Endodermal cell (in vitro differentiated cells): Measurements from ENCODE around the gene EXOC7. TPM values are rescaled to one million over a fixed set of nuclear protein-coding genes. Genes with fewer than 3 reads are reported as not detected.

Experiments
- DNase-seq: peaks from one replicate; pipeline ENCODE4 v3.0.0-alpha.2; 2017
- H3K27ac ChIP-seq: 2 replicates; pipeline ENCODE4 v1.5.1; 2013; ENCODE audit warnings: mild to moderate bottlenecking, low read depth, low read length, moderate library complexity
- H3K27me3 ChIP-seq: 2 replicates; pipeline ENCODE4 v1.6.1; 2013; ENCODE audit warnings: mild to moderate bottlenecking, low read length, moderate library complexity; ENCODE audit not compliant: insufficient read depth, control insufficient read depth, poor library complexity, severe bottlenecking
- H3K36me3 ChIP-seq: 2 replicates; pipeline ENCODE4 v1.7.0; 2013; ENCODE audit warnings: mild to moderate bottlenecking, low read length, moderate library complexity; ENCODE audit not compliant: control insufficient read depth, insufficient read depth
- H3K4me1 ChIP-seq: one replicate; pipeline ENCODE4 v1.7.0; 2013; ENCODE audit warnings: low read length; ENCODE audit not compliant: control insufficient read depth, insufficient read depth
- H3K4me3 ChIP-seq: 2 replicates; pipeline ENCODE4 v1.5.1; 2013; ENCODE audit warnings: mild to moderate bottlenecking, low read length, moderate library complexity
- H3K9ac ChIP-seq: 2 replicates; pipeline ENCODE4 v1.6.1; 2013; ENCODE audit warnings: mild to moderate bottlenecking, low read length, moderate library complexity; ENCODE audit not compliant: poor library complexity, severe bottlenecking; ENCODE audit errors: extremely low read depth
- H3K9me3 ChIP-seq: 2 replicates; pipeline ENCODE4 v1.6.1; 2013; ENCODE audit warnings: mild to moderate bottlenecking, low read length, moderate library complexity; ENCODE audit not compliant: control insufficient read depth
- H3K27ac Mint-ChIP-seq: 2 replicates; pipeline ENCODE4 v1.8.0; 2020; ENCODE audit warnings: mixed read lengths
- H3K27me3 Mint-ChIP-seq: 2 replicates; pipeline ENCODE4 v1.8.0; 2021; ENCODE audit warnings: mild to moderate bottlenecking, mixed read lengths; ENCODE audit not compliant: insufficient read depth
- H3K36me3 Mint-ChIP-seq: 2 replicates; pipeline ENCODE4 v1.8.0; 2020; ENCODE audit warnings: low read depth, mixed read lengths
- H3K4me1 Mint-ChIP-seq: 2 replicates; pipeline ENCODE4 v1.8.0; 2020; ENCODE audit warnings: mixed read lengths
- H3K4me3 Mint-ChIP-seq: 2 replicates; pipeline ENCODE4 v1.8.0; 2020; ENCODE audit warnings: mild to moderate bottlenecking, moderate library complexity, mixed read lengths
- H3K9me3 Mint-ChIP-seq: 2 replicates; pipeline ENCODE4 v1.8.0; 2020; ENCODE audit warnings: mild to moderate bottlenecking, mixed read lengths
- WGBS, 2 experiments: methylation state at CpG; one replicate each; pipeline versions ENCODE4 v1.1.5 to v1.1.7; 2013; ENCODE audit warnings: missing lambda C conversion rate in 2 of 2, mixed read lengths in 1 of 2; ENCODE audit not compliant: insufficient coverage in 1 of 2, insufficient read length in 1 of 2; 5-methylcytosine and 5-hydroxymethylcytosine counted together
- total RNA-seq, 2 donors: library from RNA; stranded (reverse); fragmentation: NEBNext Ultra II Directional in 1 of 2; extraction: Animal tissue kit (Norgen Biotek cat#: 25700) in 1 of 2; gene quantifications; 2 replicates in 1 of 2; 3 replicates in 1 of 2; pipeline ENCODE4 v1.2.1, GENCODE V29; 2021
- TF ChIP-seq, protein P1 (sequence below): fragments of 200-600 bp; sonication (generic); conservative IDR thresholded peaks from 2 replicates; pipeline ENCODE4 v1.5.0; 2021; ENCODE audit warnings: antibody characterized with exemption, mild to moderate bottlenecking

Gene EXOC7
- total RNA-seq, 2 donors from 2014 or later = 159 to 187 TPM

DNA sequence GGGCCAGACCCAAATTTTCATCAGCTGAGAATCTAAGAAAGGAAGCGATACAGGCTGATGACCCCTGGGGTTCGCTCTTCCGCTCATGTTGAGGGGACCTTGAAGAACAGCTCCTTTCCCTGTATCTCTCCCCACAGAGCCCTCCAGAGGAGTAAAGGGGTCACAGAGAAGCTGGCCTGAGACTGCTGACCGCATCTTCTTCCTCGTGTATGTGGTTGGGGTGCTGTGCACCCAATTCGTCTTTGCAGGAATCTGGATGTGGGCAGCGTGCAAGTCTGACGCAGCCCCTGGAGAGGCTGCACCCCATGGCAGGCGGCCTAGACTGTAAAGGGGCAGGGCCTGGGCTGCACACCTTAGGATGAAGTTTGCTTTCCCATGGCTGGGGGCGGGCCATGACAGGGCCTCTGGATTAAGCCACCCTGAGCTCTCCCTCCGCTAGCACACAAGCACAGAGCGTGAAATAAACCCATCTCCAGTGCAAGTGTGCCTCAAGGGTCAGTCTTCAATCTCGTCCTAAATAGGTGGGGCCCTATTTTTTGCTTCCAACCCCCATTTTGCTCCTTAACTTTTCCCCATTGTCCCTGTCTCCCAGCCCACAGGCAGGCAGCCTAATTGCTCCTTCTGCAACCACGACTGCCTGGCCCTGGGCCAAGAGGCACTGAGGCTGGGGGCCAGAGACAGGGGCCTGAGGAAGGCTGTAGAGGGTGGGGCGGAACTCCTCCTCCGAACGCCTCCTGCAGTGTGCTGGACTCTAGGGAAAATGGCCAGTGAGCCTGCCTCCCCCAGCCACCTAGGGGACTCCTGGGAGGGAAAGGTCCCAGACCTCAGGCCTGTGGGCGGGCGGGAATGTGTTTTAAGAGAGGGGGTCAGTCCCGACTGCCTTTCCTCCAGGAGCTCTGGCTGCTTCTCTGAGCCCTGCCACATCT, 21.0 kb downstream of the EXOC7 start:
- TF ChIP-seq, protein P1, sequence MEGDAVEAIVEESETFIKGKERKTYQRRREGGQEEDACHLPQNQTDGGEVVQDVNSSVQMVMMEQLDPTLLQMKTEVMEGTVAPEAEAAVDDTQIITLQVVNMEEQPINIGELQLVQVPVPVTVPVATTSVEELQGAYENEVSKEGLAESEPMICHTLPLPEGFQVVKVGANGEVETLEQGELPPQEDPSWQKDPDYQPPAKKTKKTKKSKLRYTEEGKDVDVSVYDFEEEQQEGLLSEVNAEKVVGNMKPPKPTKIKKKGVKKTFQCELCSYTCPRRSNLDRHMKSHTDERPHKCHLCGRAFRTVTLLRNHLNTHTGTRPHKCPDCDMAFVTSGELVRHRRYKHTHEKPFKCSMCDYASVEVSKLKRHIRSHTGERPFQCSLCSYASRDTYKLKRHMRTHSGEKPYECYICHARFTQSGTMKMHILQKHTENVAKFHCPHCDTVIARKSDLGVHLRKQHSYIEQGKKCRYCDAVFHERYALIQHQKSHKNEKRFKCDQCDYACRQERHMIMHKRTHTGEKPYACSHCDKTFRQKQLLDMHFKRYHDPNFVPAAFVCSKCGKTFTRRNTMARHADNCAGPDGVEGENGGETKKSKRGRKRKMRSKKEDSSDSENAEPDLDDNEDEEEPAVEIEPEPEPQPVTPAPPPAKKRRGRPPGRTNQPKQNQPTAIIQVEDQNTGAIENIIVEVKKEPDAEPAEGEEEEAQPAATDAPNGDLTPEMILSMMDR = no peak
- Mint-ChIP-seq H3K9me3 (no peaks in the 10 kb centered on the region), H3K27me3 (peaks cover 23% of the 10 kb centered on the region), H3K36me3 (peaks cover 36% of the 10 kb centered on the region), H3K27ac (no peak overlapping the region), H3K4me3 (no peak overlapping the region), H3K4me1 (peaks cover 13% of the 10 kb centered on the region)
- 90 to 96% methylated on average over 11 to 20 of the region's 20 CpGs for WGBS, 2 experiments
- Histone ChIP-seq H3K36me3 (peaks cover 51% of the 10 kb centered on the region), H3K4me1 (peaks cover 15% of the 10 kb centered on the region), H3K27me3 (peaks cover 24% of the 10 kb centered on the region), H3K9me3 (no peaks in the 10 kb centered on the region), H3K27ac (no peak overlapping the region), H3K9ac (no peak overlapping the region), H3K4me3 (no peak overlapping the region)
- DNase-seq = no peak

DNA sequence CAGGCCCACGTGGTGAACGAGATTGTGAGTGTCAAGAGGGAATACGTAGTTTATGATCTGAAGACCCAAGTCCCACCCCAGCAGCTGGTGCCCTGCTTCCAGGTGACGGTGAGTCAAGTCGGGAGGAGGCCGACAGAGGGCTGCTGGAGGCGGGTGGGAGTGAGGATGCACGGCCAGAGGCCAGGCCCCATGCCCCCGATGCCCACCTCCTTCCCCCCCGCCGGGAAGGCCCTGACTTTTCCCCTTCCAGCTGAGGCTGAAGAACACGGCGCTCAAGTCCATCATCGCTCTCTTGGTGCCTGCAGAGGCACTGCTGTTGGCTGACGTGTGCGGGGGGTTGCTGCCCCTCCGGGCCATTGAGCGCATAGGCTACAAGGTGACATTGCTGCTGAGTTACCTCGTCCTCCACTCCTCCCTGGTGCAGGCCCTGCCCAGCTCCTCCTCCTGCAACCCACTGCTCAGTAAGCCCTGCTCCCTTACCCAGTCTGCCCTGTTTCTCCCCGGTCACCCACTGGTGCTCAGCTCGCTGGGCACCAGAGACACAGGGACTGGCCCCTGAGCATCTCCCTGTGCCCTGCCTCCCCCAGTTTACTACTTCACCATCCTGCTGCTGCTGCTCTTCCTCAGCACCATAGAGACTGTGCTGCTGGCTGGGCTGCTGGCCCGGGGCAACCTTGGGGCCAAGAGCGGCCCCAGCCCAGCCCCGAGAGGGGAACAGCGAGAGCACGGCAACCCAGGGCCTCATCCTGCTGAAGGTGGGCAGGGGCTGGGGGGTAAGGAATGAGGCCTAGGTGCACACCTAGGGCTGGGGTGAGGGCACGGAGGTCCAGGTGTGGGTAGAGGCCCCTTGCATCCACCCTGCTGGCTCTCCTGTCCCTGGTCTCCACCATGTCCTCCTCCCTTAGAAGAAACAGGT, 22.0 kb downstream of the EXOC7 start:
- DNase-seq = no peak
- peaks cover 34% of the 10 kb centered on the region for H3K27me3 ChIP-seq

DNA sequence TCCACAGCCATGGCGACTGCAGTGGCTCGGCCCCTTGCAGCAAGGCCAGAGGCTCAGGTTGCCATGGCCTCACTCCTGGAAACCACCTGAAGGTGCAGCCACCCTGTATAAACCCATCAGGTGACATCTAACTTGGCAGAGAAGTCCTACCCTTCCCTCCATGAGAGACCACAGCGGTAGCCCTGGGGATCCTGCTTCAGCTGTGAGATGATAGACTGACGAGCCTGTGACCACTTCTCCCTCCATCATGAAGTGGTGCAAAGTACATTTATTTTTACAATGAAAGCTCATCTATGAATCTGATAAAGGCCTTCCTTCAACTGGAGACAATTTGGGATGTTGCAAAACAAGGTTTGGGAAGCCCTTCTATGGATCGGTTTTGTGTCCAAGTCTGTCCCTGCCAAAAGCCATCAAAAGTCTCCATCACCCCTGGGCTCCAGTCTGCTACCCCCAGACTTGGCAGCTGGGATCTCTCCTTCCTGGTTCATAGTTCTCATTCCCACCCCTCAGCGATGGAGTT, 22.8 kb downstream of the EXOC7 start:
- no peak overlapping the region for H3K9ac ChIP-seq
- H3K36me3 Mint-ChIP-seq = peaks cover 23% of the 10 kb centered on the region
- no peak overlapping the region for H3K4me3 ChIP-seq
- no peak overlapping the region for H3K27ac ChIP-seq
- TF ChIP-seq, protein P1 = no peak
- WGBS, 2 experiments = 67 to 70% methylated on average over 2 to 6 of the region's 6 CpGs
- peaks cover 15% of the 10 kb centered on the region for H3K4me1 ChIP-seq
- no peaks in the 10 kb centered on the region for H3K9me3 Mint-ChIP-seq
- peaks cover 35% of the 10 kb centered on the region for H3K36me3 ChIP-seq
- DNase-seq = peak; percentile 74
- H3K27me3 Mint-ChIP-seq = peaks cover 41% of the 10 kb centered on the region
- H3K4me3 Mint-ChIP-seq = peak overlapping the region; percentile 34
- peaks cover 18% of the 10 kb centered on the region for H3K4me1 Mint-ChIP-seq
- H3K27me3 ChIP-seq = peaks cover 41% of the 10 kb centered on the region
- H3K27ac Mint-ChIP-seq = no peak overlapping the region
- no peaks in the 10 kb centered on the region for H3K9me3 ChIP-seq

More for the DNA sequence above, 22.0 kb downstream of the EXOC7 start:
- no peak overlapping the region for H3K4me3 ChIP-seq
- H3K27ac ChIP-seq = no peak overlapping the region
- H3K4me3 Mint-ChIP-seq = no peak overlapping the region
- TF ChIP-seq, protein P1 = no peak
- H3K9me3 ChIP-seq = no peaks in the 10 kb centered on the region
- peaks cover 29% of the 10 kb centered on the region for H3K36me3 Mint-ChIP-seq
- H3K4me1 Mint-ChIP-seq = peaks cover 15% of the 10 kb centered on the region
- H3K27me3 Mint-ChIP-seq = peaks cover 33% of the 10 kb centered on the region
- H3K9me3 Mint-ChIP-seq = no peaks in the 10 kb centered on the region
- no peak overlapping the region for H3K27ac Mint-ChIP-seq
- peaks cover 41% of the 10 kb centered on the region for H3K36me3 ChIP-seq
- WGBS, 2 experiments = 90 to 92% methylated on average over 17 to 27 of the region's 27 CpGs
- H3K4me1 ChIP-seq = peaks cover 15% of the 10 kb centered on the region
- H3K9ac ChIP-seq = no peak overlapping the region
